HCEC 1CT (cell line): ENCODE measurements around the gene TSPAN3.
A peak's percentile ranks its signal among the peaks of the same experiment; 100 is the strongest.

Source experiments
- DNase-seq: peaks from one replicate; pipeline ENCODE4 v3.0.0-alpha.2; 2017

Gene TSPAN3

GRCh38 chr15:77083381-77084160 lies 12.7 kb upstream of the TSPAN3 start:
- DNase-seq = no peak

- DNase-seq = no peak
These were observed 11.1 kb upstream of the TSPAN3 start for GRCh38 chr15:77081971-77082370.

GRCh38 chr15:77076323-77076915 lies 5.5 kb upstream of the TSPAN3 start:
- DNase-seq = no peak

GRCh38 chr15:77075528-77075927 lies 4.6 kb upstream of the TSPAN3 start:
- no peak for DNase-seq

- DNase-seq = no peak
These were observed 3.4 kb upstream of the TSPAN3 start for GRCh38 chr15:77074350-77074749.

GRCh38 chr15:77071305-77072223 lies 655 bp upstream of the TSPAN3 start:
- DNase-seq = no peak

- DNase-seq = no peak
These were observed 772 bp downstream of the TSPAN3 start for GRCh38 chr15:77070180-77070494.

- DNase-seq = no peak
These were observed 1.3 kb downstream of the TSPAN3 start for GRCh38 chr15:77069521-77070121.

- DNase-seq = no peak
These were observed 2.3 kb downstream of the TSPAN3 start for GRCh38 chr15:77068633-77069032.

- no peak for DNase-seq
These were observed 3.1 kb downstream of the TSPAN3 start for GRCh38 chr15:77067691-77068367.

- DNase-seq = peak; percentile 42
These were observed 3.8 kb downstream of the TSPAN3 start for GRCh38 chr15:77066971-77067690.

- peak; percentile 83 for DNase-seq
These were observed 6.2 kb downstream of the TSPAN3 start for GRCh38 chr15:77064539-77065308.

- peak; percentile 34 for DNase-seq
These were observed 6.8 kb downstream of the TSPAN3 start for GRCh38 chr15:77064063-77064462.

GRCh38 chr15:77063249-77063648 lies 7.7 kb downstream of the TSPAN3 start:
- DNase-seq = no peak

- DNase-seq = peak; percentile 62
These were observed 10.4 kb downstream of the TSPAN3 start for GRCh38 chr15:77060546-77060945.

- no peak for DNase-seq
These were observed 11.0 kb downstream of the TSPAN3 start for GRCh38 chr15:77059786-77060361.

GRCh38 chr15:77058468-77058867 lies 12.4 kb downstream of the TSPAN3 start:
- no peak for DNase-seq

GRCh38 chr15:77057685-77058084 lies 13.2 kb downstream of the TSPAN3 start:
- DNase-seq = no peak

- DNase-seq = peak; percentile 20
These were observed 13.8 kb downstream of the TSPAN3 start for GRCh38 chr15:77057072-77057471.

GRCh38 chr15:77053709-77054108 lies 17.2 kb downstream of the TSPAN3 start:
- no peak for DNase-seq

- DNase-seq = no peak
These were observed 18.4 kb downstream of the TSPAN3 start for GRCh38 chr15:77052556-77052955.
